ENCODE results near the gene NGEF.

DNA sequence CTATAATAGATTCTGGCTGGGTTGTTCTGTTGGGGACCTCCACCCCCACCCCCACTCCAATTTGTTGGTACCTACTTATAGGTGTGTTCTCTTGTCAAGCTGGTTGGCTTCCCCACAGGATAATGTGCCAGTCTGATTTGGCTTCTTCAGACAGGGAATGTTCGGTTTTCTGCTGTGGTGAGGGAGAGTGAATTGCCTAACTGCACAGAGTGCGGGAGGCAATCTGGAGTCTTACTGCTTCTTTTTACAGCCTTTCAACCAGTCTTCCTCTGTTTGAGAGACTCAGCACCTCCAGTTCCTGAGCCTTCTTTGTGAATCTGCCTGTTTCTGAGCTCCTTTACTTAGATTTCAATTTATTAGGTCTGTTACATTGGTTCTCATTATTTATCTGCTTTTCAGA, 170.4 kb downstream of the NGEF start:
- TF ChIP-seq POLR2A (IDR thresholded peaks at IDR 0.05; ENCODE audit: low read length) (no peak), GATA1 (IDR thresholded peaks at IDR 0.05; ENCODE audit: low read depth, low read length) (no peak)

All from erythroblast (primary cell).